ENCODE data around the gene PFDN6. TPM values are rescaled to one million over a fixed set of nuclear protein-coding genes. Genes with fewer than 3 reads are reported as not detected.

The PFDN6 gene
- total and polyA plus RNA-seq, 9 of the 15 experiments (the other 6 are each of a cell fraction or from before 2014, with no cell fraction given), result 6.8 to 475 (median 216) TPM

DNA sequence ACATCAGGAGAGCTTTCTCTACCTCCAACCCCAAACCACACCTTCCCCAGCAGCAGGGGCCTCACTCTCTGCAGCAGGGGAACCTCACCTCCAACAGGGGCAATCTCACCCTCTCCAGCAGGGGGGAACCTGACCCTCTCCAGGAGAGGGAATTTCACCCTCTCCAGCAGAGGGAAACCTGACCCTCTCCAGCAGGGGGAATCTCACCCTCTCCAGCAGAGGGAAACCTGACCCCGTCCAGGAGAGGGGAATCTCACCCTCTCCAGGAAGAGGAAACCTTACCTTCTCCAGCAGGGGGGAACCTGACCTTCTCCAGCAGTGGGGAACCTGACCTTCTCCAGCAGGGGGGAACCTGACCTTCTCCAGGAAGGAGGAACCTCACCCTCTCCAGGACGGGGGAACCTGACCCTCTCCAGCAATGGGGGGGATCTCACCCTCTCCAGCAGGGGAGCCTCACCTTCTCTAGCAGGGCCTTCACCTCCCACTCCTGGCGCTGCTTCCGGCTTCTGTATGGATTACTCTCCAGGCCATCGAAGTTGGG is 9.4 kb upstream of the PFDN6 start (continued):
- TF ChIP-seq FOXA1 (IDR thresholded peaks at IDR 0.05; ENCODE audit: borderline replicate concordance) (no peak), ZBTB8A (IDR thresholded peaks at IDR 0.05; ENCODE audit: partially characterized antibody) (no peak), ZFP36 (IDR thresholded peaks at IDR 0.05; ENCODE audit: low read depth, low read length, partially characterized antibody) (no peak), XRCC5 (IDR thresholded peaks at IDR 0.05; ENCODE audit: low read depth, low read length) (peak; percentile 98), NFATC3 (IDR thresholded peaks at IDR 0.05) (no peak), SREBF1 (IDR thresholded peaks at IDR 0.05; ENCODE audit: borderline replicate concordance, low read depth, low read length) (peak; percentile 48; the same call in 1 of the 2 replicates), MED1 (CRISPR knock-in tag; IDR thresholded peaks at IDR 0.05; ENCODE audit: borderline replicate concordance) (no peak), BRD9 (IDR thresholded peaks at IDR 0.05; ENCODE audit: low read depth, partially characterized antibody) (no peak), TRIM24 (IDR thresholded peaks at IDR 0.05) (no peak; a peak in 1 of 4 replicates), NONO (IDR thresholded peaks at IDR 0.05; ENCODE audit: low read depth in 2 of 2, low read length in 1 of 2) (no peak), CBX8 (IDR thresholded peaks at IDR 0.05; ENCODE audit: borderline replicate concordance, extremely low read depth, low read depth, low read length, poor library complexity, severe bottlenecking) (no peak), ZNF79 (CRISPR knock-in tag; IDR thresholded peaks at IDR 0.05; ENCODE audit: low read depth) (no peak), DMBX1 (CRISPR knock-in tag; IDR thresholded peaks at IDR 0.05; ENCODE audit: borderline replicate concordance) (no peak), HDAC2 (IDR thresholded peaks at IDR 0.05) (no peak), TEAD4 (IDR thresholded peaks at IDR 0.05; ENCODE audit: low read length) (peak; percentile 70), TEAD4 (CRISPR knock-in tag; IDR thresholded peaks at IDR 0.05; ENCODE audit: borderline replicate concordance) (no peak), ASH1L (IDR thresholded peaks at IDR 0.05; ENCODE audit: borderline replicate concordance, low read depth, partially characterized antibody) (no peak), NCOA1 (IDR thresholded peaks at IDR 0.05; ENCODE audit: low read depth) (no peak)
- TF ChIP-seq, protein P1, sequence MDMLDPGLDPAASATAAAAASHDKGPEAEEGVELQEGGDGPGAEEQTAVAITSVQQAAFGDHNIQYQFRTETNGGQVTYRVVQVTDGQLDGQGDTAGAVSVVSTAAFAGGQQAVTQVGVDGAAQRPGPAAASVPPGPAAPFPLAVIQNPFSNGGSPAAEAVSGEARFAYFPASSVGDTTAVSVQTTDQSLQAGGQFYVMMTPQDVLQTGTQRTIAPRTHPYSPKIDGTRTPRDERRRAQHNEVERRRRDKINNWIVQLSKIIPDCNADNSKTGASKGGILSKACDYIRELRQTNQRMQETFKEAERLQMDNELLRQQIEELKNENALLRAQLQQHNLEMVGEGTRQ (CRISPR knock-in tag; IDR thresholded peaks at IDR 0.05), result no peak
- TF ChIP-seq, protein P2, sequence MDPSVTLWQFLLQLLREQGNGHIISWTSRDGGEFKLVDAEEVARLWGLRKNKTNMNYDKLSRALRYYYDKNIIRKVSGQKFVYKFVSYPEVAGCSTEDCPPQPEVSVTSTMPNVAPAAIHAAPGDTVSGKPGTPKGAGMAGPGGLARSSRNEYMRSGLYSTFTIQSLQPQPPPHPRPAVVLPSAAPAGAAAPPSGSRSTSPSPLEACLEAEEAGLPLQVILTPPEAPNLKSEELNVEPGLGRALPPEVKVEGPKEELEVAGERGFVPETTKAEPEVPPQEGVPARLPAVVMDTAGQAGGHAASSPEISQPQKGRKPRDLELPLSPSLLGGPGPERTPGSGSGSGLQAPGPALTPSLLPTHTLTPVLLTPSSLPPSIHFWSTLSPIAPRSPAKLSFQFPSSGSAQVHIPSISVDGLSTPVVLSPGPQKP (CRISPR knock-in tag; IDR thresholded peaks at IDR 0.05), result no peak
- TF ChIP-seq, protein P3, sequence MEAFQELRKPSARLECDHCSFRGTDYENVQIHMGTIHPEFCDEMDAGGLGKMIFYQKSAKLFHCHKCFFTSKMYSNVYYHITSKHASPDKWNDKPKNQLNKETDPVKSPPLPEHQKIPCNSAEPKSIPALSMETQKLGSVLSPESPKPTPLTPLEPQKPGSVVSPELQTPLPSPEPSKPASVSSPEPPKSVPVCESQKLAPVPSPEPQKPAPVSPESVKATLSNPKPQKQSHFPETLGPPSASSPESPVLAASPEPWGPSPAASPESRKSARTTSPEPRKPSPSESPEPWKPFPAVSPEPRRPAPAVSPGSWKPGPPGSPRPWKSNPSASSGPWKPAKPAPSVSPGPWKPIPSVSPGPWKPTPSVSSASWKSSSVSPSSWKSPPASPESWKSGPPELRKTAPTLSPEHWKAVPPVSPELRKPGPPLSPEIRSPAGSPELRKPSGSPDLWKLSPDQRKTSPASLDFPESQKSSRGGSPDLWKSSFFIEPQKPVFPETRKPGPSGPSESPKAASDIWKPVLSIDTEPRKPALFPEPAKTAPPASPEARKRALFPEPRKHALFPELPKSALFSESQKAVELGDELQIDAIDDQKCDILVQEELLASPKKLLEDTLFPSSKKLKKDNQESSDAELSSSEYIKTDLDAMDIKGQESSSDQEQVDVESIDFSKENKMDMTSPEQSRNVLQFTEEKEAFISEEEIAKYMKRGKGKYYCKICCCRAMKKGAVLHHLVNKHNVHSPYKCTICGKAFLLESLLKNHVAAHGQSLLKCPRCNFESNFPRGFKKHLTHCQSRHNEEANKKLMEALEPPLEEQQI (IDR thresholded peaks at IDR 0.05), result no peak
- TF ChIP-seq, protein P4, sequence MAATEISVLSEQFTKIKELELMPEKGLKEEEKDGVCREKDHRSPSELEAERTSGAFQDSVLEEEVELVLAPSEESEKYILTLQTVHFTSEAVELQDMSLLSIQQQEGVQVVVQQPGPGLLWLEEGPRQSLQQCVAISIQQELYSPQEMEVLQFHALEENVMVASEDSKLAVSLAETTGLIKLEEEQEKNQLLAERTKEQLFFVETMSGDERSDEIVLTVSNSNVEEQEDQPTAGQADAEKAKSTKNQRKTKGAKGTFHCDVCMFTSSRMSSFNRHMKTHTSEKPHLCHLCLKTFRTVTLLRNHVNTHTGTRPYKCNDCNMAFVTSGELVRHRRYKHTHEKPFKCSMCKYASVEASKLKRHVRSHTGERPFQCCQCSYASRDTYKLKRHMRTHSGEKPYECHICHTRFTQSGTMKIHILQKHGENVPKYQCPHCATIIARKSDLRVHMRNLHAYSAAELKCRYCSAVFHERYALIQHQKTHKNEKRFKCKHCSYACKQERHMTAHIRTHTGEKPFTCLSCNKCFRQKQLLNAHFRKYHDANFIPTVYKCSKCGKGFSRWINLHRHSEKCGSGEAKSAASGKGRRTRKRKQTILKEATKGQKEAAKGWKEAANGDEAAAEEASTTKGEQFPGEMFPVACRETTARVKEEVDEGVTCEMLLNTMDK (IDR thresholded peaks at IDR 0.05; ENCODE audit: borderline replicate concordance, insufficient read depth, low read depth, low read length, poor library complexity, severe bottlenecking), result peak; percentile 65

Data from K562 (cell line).